GM23338 (cell line): ENCODE data around the gene FUT7. TPM values are rescaled to one million over a fixed set of nuclear protein-coding genes. Genes with fewer than 3 reads are reported as not detected.

ENCODE experiments used
- ATAC-seq: fragments of 200-7000 bp; cut with Tn5 transposase; 3 replicates; pipeline ENCODE4 v1.9.1; 2020
- DNase-seq: peaks from one replicate; pipeline ENCODE4 v3.0.0-alpha.2; 2015; ENCODE audit warnings: low spot score
- H2AFZ ChIP-seq: fragments of 200-600 bp; sonication (generic); 2 replicates; pipeline ENCODE4 v1.8.0; 2016; ENCODE audit warnings: antibody characterized with exemption, mild to moderate bottlenecking, moderate library complexity
- H3F3A ChIP-seq: fragments of 200-600 bp; sonication (generic); replicated peaks from 2 replicates; pipeline ENCODE4 v1.8.0; 2017; ENCODE audit warnings: antibody characterized with exemption, mixed run types, low read depth
- H3K27ac ChIP-seq: fragments of 200-600 bp; sonication (generic); 2 replicates; pipeline ENCODE4 v1.6.1; 2016; ENCODE audit warnings: low read depth
- H3K27me3 ChIP-seq: fragments of 200-600 bp; sonication (generic); 2 replicates; pipeline ENCODE4 v1.8.0; 2016; ENCODE audit warnings: mild to moderate bottlenecking, mixed run types, moderate library complexity; ENCODE audit not compliant: insufficient read depth
- H3K36me3 ChIP-seq: fragments of 200-600 bp; sonication (generic); 2 replicates; pipeline ENCODE4 v1.8.0; 2016; ENCODE audit warnings: mild to moderate bottlenecking; ENCODE audit not compliant: insufficient read depth
- H3K4me1 ChIP-seq: fragments of 200-600 bp; sonication (generic); 2 replicates; pipeline ENCODE4 v1.8.0; 2016; ENCODE audit warnings: mild to moderate bottlenecking, moderate library complexity; ENCODE audit not compliant: insufficient read depth
- H3K4me2 ChIP-seq: fragments of 200-600 bp; sonication (generic); 2 replicates; pipeline ENCODE4 v1.7.1; 2017; ENCODE audit warnings: mixed run types
- H3K4me3 ChIP-seq: fragments of 200-600 bp; sonication (generic); 2 replicates; pipeline ENCODE4 v1.6.1; 2016; ENCODE audit warnings: mixed run types
- H3K79me2 ChIP-seq: fragments of 200-600 bp; sonication (generic); replicated peaks from 2 replicates; pipeline ENCODE4 v1.8.0; 2017; ENCODE audit warnings: mild to moderate bottlenecking; ENCODE audit not compliant: insufficient read depth
- H3K9me2 ChIP-seq: fragments of 200-600 bp; sonication (generic); 2 replicates; pipeline ENCODE4 v1.8.0; 2017; ENCODE audit not compliant: insufficient read depth
- H4K20me1 ChIP-seq: fragments of 200-600 bp; sonication (generic); replicated peaks from 2 replicates; pipeline ENCODE4 v1.8.0; 2017; ENCODE audit warnings: mild to moderate bottlenecking; ENCODE audit not compliant: insufficient read depth
- H3K27ac Mint-ChIP-seq: 2 replicates; pipeline ENCODE4 v1.8.0; 2020; ENCODE audit warnings: inconsistent platforms, mild to moderate bottlenecking, moderate library complexity, mixed read lengths
- H3K27me3 Mint-ChIP-seq: 3 replicates; pipeline ENCODE4 v1.8.0; 2022; ENCODE audit warnings: low read depth, mild to moderate bottlenecking, moderate library complexity, mixed read lengths, inconsistent platforms; ENCODE audit not compliant: insufficient read depth, poor library complexity
- H3K36me3 Mint-ChIP-seq: 3 replicates; pipeline ENCODE4 v1.8.0; 2021; ENCODE audit warnings: low read depth, mild to moderate bottlenecking, inconsistent platforms, moderate library complexity, mixed read lengths
- H3K4me1 Mint-ChIP-seq: 3 replicates; pipeline ENCODE4 v1.8.0; 2020; ENCODE audit warnings: mild to moderate bottlenecking, inconsistent platforms, mixed read lengths
- H3K4me3 Mint-ChIP-seq: 3 replicates; pipeline ENCODE4 v1.8.0; 2021; ENCODE audit warnings: moderate library complexity, mild to moderate bottlenecking, inconsistent platforms, mixed read lengths
- H3K9me3 Mint-ChIP-seq: 3 replicates; pipeline ENCODE4 v1.8.0; 2020; ENCODE audit warnings: moderate library complexity, mild to moderate bottlenecking, inconsistent platforms, mixed read lengths
- EZH2 ChIP-seq: fragments of 200-600 bp; sonication (generic); IDR thresholded peaks from one replicate; pipeline ENCODE4 v1.8.0; 2017; ENCODE audit warnings: antibody characterized with exemption, mild to moderate bottlenecking, low read depth; ENCODE audit not compliant: unreplicated experiment
- EZH2phosphoT487 ChIP-seq: fragments of 200-600 bp; sonication (generic); IDR thresholded peaks from one replicate; pipeline ENCODE4 v1.8.1; 2018; ENCODE audit warnings: antibody characterized with exemption; ENCODE audit not compliant: unreplicated experiment
- JUNB ChIP-seq: IDR thresholded peaks from one replicate; pipeline ENCODE4 v1.6.1; 2016; ENCODE audit warnings: antibody characterized with exemption; ENCODE audit not compliant: unreplicated experiment
- NANOG ChIP-seq: IDR thresholded peaks from 2 replicates; pipeline ENCODE4 v1.6.1; 2016; ENCODE audit warnings: antibody characterized with exemption, borderline replicate concordance
- STAT1 ChIP-seq: IDR thresholded peaks from one replicate; pipeline ENCODE4 v1.6.1; 2016; ENCODE audit warnings: antibody characterized with exemption; ENCODE audit not compliant: unreplicated experiment
- ZNF114 ChIP-seq: fragments of 250-450 bp; sonication (Bioruptor Pico); IDR thresholded peaks from 2 replicates; pipeline ENCODE4 v1.5.0; 2020; ENCODE audit warnings: mild to moderate bottlenecking, moderate library complexity
- ZNF331 ChIP-seq: fragments of 250-450 bp; sonication (Bioruptor Pico); IDR thresholded peaks from 2 replicates; pipeline ENCODE4 v1.5.0; 2020; ENCODE audit warnings: low read depth, mild to moderate bottlenecking, moderate library complexity
- polyA plus RNA-seq: library from polyadenylated mRNA; unstranded; fragments of >200 nt; fragmentation: Nextera tagmentation; extraction: Ambion mirVana; gene quantifications from 2 replicates; pipeline ENCODE4 v1.2.1, GENCODE V29; 2016
- total RNA-seq: library from RNA; depleted of rRNA; stranded (reverse); fragments of >200 nt; shearing (Covaris generic); gene quantifications from 2 replicates; pipeline ENCODE4 v1.2.3, GENCODE V29; 2014
- TF ChIP-seq, protein P1 (sequence below): IDR thresholded peaks from 2 replicates; pipeline ENCODE4 v1.6.1; 2016; ENCODE audit warnings: antibody characterized with exemption
- TF ChIP-seq, protein P2 (sequence below): IDR thresholded peaks from one replicate; pipeline ENCODE4 v1.6.1; 2018; ENCODE audit warnings: antibody characterized with exemption; ENCODE audit not compliant: unreplicated experiment

Gene FUT7
- total and polyA plus RNA-seq, 2 experiments from 2014 or later, result not detected

- TF ChIP-seq, protein P1, sequence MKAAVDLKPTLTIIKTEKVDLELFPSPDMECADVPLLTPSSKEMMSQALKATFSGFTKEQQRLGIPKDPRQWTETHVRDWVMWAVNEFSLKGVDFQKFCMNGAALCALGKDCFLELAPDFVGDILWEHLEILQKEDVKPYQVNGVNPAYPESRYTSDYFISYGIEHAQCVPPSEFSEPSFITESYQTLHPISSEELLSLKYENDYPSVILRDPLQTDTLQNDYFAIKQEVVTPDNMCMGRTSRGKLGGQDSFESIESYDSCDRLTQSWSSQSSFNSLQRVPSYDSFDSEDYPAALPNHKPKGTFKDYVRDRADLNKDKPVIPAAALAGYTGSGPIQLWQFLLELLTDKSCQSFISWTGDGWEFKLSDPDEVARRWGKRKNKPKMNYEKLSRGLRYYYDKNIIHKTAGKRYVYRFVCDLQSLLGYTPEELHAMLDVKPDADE, result no peak
- no peak for TF ChIP-seq EZH2
- no peak for TF ChIP-seq ZNF114 (CRISPR knock-in tag)
- TF ChIP-seq, protein P2, sequence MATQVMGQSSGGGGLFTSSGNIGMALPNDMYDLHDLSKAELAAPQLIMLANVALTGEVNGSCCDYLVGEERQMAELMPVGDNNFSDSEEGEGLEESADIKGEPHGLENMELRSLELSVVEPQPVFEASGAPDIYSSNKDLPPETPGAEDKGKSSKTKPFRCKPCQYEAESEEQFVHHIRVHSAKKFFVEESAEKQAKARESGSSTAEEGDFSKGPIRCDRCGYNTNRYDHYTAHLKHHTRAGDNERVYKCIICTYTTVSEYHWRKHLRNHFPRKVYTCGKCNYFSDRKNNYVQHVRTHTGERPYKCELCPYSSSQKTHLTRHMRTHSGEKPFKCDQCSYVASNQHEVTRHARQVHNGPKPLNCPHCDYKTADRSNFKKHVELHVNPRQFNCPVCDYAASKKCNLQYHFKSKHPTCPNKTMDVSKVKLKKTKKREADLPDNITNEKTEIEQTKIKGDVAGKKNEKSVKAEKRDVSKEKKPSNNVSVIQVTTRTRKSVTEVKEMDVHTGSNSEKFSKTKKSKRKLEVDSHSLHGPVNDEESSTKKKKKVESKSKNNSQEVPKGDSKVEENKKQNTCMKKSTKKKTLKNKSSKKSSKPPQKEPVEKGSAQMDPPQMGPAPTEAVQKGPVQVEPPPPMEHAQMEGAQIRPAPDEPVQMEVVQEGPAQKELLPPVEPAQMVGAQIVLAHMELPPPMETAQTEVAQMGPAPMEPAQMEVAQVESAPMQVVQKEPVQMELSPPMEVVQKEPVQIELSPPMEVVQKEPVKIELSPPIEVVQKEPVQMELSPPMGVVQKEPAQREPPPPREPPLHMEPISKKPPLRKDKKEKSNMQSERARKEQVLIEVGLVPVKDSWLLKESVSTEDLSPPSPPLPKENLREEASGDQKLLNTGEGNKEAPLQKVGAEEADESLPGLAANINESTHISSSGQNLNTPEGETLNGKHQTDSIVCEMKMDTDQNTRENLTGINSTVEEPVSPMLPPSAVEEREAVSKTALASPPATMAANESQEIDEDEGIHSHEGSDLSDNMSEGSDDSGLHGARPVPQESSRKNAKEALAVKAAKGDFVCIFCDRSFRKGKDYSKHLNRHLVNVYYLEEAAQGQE, result no peak
- TF ChIP-seq EZH2phosphoT487, result no peak
These were observed 5.1 kb upstream of the FUT7 start for GRCh38 chr9:137037035-137037434.

DNA sequence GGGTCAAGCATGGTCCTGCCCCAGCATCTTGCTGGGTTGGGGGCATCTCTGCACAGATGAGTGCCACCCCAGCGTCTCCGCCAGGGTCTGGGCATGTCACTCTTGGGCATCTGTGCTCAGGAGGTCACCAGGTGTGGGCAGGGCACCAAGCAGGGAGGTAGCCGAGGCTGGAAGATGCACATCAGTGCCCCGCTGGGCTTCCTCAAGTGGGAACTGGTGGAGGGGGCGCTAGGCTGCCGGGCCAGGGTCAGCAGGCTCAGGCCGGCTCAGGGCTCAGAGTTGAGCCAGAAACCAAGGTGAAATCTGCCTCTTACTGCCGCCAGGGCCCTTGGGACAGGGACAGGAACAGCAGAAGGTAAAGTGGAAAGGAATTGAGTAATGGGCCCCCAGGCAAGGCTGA lies 4.0 kb upstream of the FUT7 start:
- Histone ChIP-seq H3K9me2 (no peaks in the 10 kb centered on the region), H3F3A (no peaks in the 10 kb centered on the region), H4K20me1 (no peaks in the 10 kb centered on the region), H3K27ac (no peak overlapping the region), H3K27me3 (no peaks in the 10 kb centered on the region), H3K4me2 (no peak overlapping the region), H3K79me2 (no peaks in the 10 kb centered on the region), H3K4me1 (no peaks in the 10 kb centered on the region), H2AFZ (no peak overlapping the region), H3K36me3 (no peaks in the 10 kb centered on the region), H3K4me3 (no peak overlapping the region)
- no peak overlapping the region for H3K27ac Mint-ChIP-seq
- H3K4me3 Mint-ChIP-seq, result no peak overlapping the region
- no peaks in the 10 kb centered on the region; the same call in 2 of the 3 replicates for H3K36me3 Mint-ChIP-seq
- DNase-seq, result no peak
- H3K27me3 Mint-ChIP-seq, result peaks cover 11% of the 10 kb centered on the region
- peak; percentile 4; the same call in 1 of the 3 replicates for ATAC-seq
- no peaks in the 10 kb centered on the region for H3K9me3 Mint-ChIP-seq
- no peaks in the 10 kb centered on the region for H3K4me1 Mint-ChIP-seq
- TF ChIP-seq EZH2phosphoT487 (no peak), JUNB (no peak), ZNF114 (CRISPR knock-in tag) (no peak), NANOG (no peak), STAT1 (no peak), EZH2 (no peak), ZNF331 (CRISPR knock-in tag) (no peak)
- TF ChIP-seq, protein P1, result no peak

More at GRCh38 chr9:137037035-137037434, 5.1 kb upstream of the FUT7 start:
- Histone ChIP-seq H3K79me2 (no peaks in the 10 kb centered on the region), H3K9me2 (no peaks in the 10 kb centered on the region), H3K4me2 (no peak overlapping the region), H3K36me3 (no peaks in the 10 kb centered on the region), H4K20me1 (no peaks in the 10 kb centered on the region), H3F3A (no peaks in the 10 kb centered on the region), H3K27ac (no peak overlapping the region), H3K4me3 (no peak overlapping the region), H2AFZ (no peak overlapping the region), H3K4me1 (no peaks in the 10 kb centered on the region), H3K27me3 (no peaks in the 10 kb centered on the region)
- H3K27ac Mint-ChIP-seq, result no peak overlapping the region
- H3K4me3 Mint-ChIP-seq, result no peak overlapping the region
- DNase-seq (no peak), ATAC-seq (no peak)
- no peaks in the 10 kb centered on the region for H3K4me1 Mint-ChIP-seq
- no peaks in the 10 kb centered on the region; the same call in 2 of the 3 replicates for H3K36me3 Mint-ChIP-seq
- no peaks in the 10 kb centered on the region for H3K9me3 Mint-ChIP-seq
- peaks cover 8% of the 10 kb centered on the region for H3K27me3 Mint-ChIP-seq
